Spleen (tissue), 7 donors: ENCODE measurements around the gene PGS1.

ENCODE experiments used
- CTCF ChIP-seq, 11 experiments: fragments of 200-600 bp in 7 of 11; fragments of 450-650 bp in 4 of 11; sonication (generic) in 4 of 11; IDR thresholded peaks in 8 of 11; conservative IDR thresholded peaks in 3 of 11; 1 replicate in 7 of 11; 2 replicates in 4 of 11; pipeline versions ENCODE4 v1.4.0 to v1.8.0; 2016 to 2021; ENCODE audit warnings: antibody characterized with exemption in 11 of 11, inconsistent platforms in 4 of 11, mild to moderate bottlenecking in 1 of 11
- POLR2A ChIP-seq, 3 donors: fragments of 450-650 bp; IDR thresholded peaks; one replicate each; pipeline ENCODE4 v1.5.1; 2017; ENCODE audit warnings: antibody characterized with exemption in 3 of 3, mild to moderate bottlenecking in 1 of 3
- POLR2AphosphoS5 ChIP-seq, 3 donors: sonication (generic); formaldehyde crosslinking; IDR thresholded peaks; one replicate each; pipeline ENCODE4 v1.5.1; 2017; ENCODE audit warnings: antibody characterized with exemption in 3 of 3
- donor health status: DM: no; HTN: no; CAD: no; lungs with moderate emphysema.
- donor health status: DM: no; HTN: no; CAD: no.
- donor health status: DM: no; HTN: no; CAD: no.

- no peak for TF ChIP-seq CTCF (IDR thresholded peaks at IDR 0.05 in 8 of 11, conservative IDR thresholded peaks at IDR 0.05 in 3 of 11)
- no peak for TF ChIP-seq POLR2A (IDR thresholded peaks at IDR 0.05)
- TF ChIP-seq POLR2AphosphoS5 (IDR thresholded peaks at IDR 0.05): peak; percentile 8 to 80 (median 26)
Measured at GRCh38 chr17:78425429-78425828, 47.0 kb downstream of the PGS1 start.
